ENCODE measurements around the gene TMEM44.
A peak's percentile ranks its signal among the peaks of the same experiment; 100 is the strongest.

TMEM44 gene, protein sequence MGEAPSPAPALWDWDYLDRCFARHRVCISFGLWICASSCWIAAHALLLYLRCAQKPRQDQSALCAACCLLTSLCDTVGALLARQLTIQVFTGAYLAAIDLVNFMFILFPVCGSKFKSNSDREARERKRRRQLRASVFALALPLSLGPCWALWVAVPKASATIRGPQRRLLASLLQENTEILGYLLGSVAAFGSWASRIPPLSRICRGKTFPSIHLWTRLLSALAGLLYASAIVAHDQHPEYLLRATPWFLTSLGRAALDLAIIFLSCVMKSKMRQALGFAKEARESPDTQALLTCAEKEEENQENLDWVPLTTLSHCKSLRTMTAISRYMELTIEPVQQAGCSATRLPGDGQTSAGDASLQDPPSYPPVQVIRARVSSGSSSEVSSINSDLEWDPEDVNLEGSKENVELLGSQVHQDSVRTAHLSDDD

DNA sequence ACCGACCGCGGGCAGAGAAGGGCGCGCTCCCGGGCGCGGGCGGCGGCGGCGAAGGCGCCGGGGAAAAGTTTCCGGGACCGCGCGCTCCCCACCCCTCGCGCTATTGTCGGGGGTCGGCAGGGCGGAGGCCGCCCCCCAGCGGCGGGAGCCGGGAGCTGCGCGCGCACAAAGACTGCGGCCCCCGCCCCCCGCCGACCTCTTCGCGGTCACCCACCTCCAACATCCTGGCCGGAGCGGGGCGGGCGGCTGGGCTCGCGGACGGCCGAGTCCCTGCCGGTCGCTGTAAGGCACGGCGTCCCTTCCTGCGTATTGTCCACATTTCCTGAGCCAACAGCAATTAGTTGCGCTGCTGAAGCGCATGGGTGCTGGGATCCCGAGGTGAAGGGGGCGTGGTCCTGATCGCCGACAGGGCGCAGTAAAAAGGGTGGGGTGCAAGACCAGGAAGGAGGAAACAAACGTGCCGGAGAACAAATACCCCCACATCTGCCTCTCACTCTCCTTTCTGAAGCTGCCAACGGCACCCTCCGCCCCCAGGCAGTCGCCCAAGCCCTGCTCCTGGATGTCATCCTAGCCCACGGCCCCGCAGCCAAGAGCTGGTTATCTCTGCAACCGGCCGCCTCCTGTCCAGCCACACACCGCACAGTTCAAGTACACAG is at the start of gene TMEM44:
Gene TMEM44, minus strand, starts transcription at position 71 of the 656 bp plus-strand sequence. CDS start 204 bp downstream, outside the sequence.
- no peak for DNase-seq

DNA sequence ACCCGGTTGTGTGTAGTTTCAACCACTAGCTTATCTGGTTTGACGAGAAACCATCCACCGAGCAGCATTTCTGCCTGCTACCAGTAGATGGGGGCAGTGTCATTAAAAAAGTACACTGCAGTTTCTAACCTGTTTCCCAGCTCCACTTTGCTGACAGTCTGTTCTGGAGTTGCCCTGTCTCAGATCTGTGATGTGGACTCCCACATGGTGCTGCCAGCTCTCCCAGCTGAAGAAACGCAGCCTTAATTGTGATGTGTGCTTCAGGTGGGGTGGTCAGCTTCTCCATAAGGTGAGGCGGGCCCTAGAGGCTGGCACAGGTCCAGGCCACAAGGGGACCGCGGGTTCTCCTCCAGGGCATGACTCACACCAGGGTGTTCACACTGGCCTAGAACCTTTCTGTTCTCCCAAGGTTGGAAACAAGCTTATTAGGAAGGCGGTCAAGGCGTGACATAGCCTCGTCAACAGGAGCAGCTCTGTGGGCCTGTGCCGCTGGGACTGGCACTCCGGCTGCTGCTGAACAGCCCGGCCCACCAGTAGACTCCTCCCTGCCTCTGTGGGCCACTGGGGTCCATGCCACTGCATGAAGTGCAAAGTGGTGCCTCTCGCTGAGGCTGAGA is 49.6 kb upstream of the TMEM44 start:
- DNase-seq: peak; percentile 71

DNA sequence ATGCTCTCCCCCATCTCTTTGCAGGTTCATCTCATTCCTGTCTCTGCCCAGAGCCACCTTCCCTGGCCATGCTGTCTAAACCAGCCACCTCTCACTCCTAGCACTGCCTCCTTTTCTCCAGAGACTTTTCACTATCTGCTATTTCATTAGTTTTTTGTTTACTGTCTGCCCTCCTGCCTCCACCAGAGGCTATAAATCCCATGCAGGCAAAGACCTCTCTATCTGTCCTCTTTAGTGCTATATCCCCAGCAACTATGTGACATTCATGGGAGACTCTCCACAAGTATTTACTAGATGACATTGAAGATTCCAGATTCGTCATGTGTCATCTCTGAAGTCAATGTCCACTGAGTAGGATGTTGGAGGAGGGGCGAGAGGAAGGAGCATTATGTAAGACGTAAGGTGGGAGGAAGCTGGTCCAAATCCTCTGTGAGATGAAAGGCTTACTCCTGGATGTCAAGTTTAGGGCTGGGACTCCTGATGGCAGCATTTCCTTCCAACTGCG is 49.0 kb upstream of the TMEM44 start:
- no peak for DNase-seq

DNA sequence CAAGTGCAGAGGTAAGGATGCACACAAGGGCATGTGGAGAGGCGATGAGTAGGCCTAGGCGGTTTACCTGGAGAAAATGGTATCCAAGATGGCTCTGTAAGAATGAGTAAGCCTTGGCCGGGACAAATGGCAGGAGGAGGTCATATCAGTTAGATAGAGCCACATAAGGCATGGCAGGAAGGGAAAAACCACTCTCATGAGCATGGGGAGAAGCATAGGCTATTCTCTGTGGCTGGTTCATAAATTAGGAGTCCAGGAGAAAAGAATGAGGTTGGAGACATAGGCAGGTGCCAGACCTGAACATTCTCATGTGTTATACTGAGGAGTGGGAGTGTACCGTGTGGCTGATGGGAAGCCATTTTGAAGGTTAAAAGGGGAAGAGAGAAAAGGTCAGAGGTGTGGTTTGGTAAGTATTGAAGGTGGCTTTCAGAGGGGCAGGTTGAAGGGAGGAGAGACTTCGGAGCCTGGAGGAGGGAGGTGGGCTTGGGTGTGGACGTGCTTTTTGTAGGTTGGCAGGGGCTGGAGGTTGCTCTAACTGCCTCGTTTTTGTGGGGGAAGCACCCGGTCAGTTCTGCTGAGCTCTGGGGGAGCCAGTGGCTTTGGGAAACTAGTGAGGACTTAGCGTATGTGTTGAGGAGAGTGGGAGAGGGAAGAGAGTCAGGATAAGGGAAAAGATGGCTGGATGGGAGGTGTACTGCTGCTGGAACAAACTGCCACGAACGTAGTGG is 47.8 kb upstream of the TMEM44 start:
- DNase-seq: no peak

DNA sequence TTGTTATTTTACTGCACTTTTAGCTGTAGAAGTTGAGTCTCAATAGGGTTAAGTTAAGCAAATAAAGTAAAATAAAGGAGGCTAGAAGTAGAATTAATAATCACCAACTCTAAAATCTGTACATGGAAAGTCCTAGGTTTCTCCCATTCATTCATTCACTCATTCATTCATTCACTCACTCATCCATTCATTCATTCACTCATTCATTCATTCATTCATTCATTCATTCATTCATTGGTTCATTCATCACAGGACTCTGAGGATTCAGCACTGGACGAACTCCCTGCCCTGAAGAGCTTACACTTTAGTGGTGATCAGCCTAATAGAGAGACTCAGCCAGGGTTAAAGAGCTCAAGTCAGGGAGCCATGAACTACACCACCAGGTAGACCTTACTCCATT is 43.3 kb upstream of the TMEM44 start:
- DNase-seq: no peak

DNA sequence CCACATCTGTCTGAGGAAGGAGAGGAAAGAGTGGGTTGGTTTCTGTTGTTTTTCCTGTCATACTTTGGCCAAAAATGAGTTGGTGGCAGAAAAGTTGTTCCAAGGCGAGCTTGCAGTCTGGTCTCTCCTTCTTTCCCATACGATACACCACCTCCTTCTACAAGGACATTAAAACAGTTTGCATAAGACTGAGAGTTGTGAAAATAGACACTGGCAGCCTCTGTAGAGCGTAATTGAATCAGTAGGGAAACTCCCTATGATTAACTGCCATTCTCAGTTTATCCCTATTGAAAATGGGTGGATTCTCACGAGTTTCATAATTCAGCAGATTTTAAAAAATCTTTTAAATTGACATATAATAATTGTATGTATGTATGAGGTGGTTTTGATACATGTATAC is 42.5 kb upstream of the TMEM44 start:
- DNase-seq: no peak

DNA sequence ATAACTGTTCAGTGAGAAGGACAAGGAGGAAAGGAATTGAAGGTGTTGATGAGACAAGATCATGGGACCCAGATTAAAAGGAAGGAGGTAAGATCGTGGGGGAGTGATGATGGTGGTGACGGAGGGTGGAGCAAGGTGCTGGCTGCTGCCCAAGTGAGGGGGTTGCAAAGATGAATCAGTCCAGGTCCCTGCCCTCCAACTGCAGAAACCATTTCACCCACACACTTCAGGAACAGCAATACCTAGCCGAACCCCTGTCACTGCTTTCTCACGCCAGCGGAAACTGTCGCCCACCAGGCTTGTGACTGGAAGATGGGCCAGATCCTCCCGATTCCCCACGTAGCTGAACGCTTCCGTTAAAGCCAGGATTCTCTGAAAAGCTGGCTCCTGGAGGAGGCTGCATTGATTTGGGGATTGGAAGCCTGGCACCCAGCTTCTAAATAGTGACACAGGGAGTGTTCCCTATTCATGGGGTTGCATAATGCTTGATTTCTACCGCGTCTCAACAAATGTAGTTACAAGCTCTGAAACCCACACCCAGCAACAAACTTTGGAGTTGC is 41.9 kb upstream of the TMEM44 start:
- DNase-seq: no peak

DNA sequence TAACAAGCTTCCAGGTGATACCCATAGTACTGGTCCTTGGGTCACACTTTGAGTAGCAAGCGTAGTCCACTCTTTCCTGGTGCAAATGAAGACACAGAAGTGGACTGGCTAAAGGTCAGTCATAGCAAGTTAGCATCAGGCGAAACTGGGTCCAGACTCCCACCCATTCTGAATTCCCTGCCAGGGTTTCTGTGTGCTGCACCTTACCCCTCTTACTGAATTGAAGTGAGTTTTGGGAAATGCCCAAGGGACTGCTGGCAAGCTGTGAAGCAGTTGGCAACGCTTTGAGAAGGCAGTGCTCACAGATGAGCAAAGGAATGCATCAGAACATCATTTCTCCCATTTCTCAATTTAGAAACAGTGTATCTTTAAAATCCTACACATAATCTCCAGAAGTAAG is 40.5 kb upstream of the TMEM44 start:
- no peak for DNase-seq

DNA sequence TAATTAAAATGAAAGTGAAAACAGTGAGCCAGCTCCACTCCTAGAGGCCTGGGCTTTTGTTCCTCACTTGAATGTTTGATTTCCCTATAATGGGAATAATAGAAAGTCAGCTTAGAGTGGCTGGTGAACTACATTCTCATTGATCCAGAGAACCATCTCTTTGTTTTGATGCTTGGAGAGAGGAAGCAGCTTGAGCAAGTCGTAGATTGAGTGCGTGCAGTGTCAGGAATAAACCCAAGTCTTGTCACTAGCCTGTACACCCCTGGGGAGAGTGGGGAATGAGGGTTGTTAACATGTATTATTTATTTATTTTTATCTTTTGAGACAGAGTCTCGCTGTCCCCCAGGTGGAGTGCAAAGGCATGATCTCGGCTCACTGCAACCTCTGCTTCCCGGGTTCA is 39.7 kb upstream of the TMEM44 start:
- no peak for DNase-seq

DNA sequence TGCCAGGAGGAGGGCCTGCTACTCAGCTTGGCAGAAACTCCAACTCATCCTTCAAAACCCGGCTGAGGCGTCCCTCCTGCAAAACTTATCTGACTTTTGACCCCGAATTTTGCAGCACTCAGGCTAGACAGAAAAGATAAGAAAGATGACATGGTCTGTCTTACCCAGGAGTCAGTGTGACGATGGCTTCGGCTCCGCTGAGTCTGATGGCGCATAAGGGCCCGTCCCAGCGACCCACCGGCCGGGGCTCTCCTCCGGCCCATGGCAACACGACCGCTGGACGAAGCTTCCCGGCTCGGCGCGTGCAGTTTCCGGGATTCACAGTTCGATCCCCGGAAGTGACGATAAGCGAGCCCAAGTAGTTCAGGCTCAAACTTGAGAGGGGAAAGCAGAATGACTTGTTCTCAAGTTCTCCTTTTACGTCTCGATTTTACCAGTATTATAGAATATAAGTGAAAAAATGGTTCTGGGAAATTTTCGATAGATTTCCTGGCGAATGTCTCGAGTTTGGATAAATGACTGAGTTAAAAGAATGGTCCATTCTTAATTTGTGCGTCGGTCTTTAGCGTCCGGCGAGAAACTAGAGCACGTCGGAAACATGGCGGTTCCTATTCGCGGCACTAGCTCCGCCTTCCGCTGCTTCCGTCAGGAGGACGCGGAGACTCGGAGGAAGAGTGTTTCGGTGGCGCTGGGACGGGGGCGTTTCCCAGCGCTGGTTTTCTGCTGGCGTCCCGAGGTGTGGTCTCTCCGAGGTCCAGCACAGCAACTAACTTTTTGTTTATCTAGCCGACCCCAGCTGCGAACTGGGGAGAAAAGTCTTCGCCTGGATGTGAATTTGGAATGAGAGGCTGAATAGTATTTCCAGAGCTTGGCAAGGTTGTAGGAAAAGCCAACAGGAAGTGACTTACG is 38.9 kb upstream of the TMEM44 start, which contains the start of gene LSG1:
Gene LSG1, minus strand, starts transcription at position 292 of the 909 bp plus-strand sequence. Its CDS starts 29 bp downstream, at position 263.
- DNase-seq: peak; percentile 94

DNA sequence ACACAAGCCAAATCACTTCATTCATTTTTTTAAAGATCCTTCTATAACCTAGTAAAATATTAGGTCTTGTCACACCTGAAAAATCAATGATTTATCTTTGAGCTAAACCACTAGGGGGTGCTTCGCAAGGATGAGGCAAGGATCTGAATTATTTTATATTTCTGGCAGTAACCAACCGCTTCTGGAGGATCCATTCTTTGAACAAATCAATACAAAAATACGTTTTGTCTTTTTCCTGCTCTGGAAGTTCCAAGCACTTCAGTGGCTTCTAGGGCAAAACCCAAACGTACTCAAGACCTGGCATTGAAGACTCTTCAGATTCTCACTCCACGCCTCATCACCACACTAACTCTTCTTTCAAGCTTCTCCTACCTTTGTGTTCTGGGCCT is 38.3 kb upstream of the TMEM44 start:
- DNase-seq: no peak

DNA sequence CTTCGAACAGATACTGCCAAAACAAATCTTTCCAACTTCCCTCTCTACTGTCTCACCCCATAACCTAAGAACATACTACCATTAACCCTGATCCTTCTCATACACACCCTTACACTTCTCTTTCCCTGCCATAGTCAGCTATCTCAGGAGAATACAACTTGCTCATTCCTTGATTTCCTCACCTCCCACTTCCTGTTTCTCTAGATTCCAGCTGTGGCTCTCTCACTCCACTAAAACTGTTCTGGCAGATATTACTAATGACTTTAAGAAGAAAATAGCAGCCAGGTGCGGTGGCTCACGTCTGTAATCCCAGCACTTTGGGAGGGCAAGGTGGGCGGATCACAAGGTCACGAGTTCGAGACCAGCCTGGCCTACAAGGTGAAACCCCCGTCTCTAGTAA is 34.1 kb upstream of the TMEM44 start:
- no peak for DNase-seq

DNA sequence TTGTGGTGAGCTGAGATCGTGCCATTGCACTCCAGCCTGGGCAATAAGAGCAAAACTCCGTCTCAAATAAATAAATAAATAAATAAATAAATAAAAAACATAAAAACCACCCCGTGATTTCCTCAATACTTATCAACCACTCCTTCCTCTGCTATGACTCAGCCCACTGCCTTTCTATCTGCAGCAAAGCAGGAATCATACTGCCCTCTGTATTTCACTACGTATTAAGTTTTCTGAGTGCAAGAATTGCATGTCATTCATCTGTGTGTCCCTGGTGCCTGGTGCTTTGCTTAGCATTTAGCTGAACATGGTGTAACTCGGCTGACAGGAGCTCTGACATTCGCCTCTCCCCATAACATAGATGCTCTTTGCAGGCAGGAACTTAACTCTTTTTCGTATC is 31.6 kb upstream of the TMEM44 start:
- no peak for DNase-seq

DNA sequence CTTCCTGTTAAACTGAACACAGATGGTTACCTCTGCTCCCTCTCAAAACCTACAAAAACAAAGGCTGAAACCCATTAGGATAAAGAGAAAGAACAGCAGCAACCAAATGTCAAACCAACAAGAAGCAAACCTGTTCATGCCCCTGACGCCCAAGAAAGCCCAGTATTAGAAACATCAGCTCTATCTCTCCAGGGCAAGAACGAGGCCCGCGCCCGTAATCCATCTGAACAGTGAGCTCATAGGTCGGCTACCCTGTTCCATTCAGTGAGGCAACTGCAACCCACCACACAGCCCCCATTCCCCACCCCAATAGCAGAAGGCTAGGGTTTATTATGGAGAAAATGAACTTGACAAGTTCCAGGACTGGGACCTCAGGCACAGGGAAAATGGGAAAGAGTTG is 28.7 kb upstream of the TMEM44 start:
- DNase-seq: no peak

DNA sequence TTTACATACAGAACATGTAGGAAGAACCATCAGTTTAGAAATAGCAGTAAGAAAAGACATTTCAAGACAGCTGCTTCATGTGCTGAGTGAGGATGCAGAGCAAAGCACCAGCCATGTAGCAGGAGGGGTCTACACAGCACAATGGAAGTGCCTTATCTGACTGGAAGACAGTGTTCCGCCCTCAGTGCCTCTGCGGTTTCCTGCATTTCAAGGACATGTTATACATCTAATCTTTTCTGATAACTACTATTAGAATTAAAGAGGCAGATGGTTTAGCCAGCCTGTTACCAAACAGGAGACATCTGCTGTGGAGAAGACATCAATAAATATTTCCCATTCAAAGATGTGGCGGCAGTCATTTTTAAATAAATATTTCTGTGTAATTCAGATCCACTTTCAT is 28.2 kb upstream of the TMEM44 start:
- DNase-seq: no peak

DNA sequence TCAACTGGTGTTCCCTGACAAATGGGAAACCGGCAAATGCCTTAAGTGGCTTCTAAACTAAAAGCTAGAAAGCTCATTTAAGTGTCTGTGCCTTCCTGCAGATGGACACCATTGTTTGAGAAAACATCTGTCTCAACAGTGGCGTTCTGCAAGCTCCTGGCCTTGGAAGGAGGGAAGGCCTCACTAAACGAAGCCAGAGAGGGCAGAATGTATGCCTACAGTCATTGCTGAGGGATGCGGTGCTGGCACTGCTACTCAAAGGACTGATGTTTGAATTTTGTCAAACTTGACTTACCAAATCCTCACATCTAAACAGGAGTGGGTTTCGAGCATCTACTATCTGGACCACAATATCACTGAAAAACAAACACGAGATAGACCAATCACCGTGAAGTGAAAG is 26.6 kb upstream of the TMEM44 start:
- DNase-seq: no peak

DNA sequence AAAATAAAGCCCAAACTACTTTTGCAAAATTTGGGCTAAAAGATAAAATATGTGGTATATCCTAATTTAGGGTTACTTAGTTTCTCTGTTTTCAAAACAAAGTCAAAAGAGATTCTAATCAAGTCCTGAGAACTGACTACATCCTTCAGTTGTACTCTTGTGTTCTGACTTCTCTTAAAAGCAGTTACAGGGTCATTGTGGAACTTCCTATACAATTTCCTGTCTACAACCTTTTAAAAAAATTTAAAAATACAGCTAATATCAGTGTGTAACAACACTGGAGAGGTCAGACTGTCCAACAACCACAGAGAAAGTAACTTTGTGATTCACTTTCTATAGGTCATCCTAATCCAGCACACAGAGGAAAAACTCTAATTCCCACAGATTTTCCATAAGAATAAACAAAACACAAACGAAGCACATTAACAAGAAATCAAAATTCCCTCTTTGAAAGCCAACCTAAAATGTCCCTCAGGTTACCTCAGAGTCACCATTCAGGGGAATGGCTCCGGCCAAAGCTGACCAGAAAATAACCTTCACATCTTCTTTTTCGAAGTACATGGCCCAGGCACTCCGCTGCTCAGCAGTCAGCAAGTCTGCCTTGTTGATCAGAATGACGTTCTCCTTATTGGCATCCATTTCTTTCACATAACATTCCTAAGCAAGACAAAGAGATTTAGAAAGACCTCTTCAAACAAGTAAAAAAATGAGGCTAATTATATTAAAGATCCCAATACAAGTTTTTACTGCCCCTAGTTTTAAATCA is 25.4 kb upstream of the TMEM44 start:
- DNase-seq: no peak

DNA sequence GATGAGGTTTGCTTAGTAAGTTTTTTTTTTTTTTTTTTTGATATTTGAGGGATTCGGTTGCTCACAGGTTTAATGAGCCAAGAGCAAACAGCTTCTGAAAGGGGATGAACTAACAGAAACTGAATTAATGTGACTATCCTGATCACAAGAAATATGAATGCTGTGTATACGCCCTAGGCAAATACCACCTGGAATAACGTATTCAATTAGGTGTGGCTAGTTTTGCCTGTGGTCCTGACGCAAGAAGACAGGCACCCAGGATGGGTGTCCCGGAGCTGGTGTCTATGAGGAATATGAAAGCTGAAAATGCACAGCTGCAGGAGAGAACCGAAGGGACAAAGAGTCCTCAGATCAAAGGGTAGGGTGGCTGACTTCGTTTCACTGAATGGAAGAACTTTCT is 24.2 kb upstream of the TMEM44 start:
- no peak for DNase-seq

DNA sequence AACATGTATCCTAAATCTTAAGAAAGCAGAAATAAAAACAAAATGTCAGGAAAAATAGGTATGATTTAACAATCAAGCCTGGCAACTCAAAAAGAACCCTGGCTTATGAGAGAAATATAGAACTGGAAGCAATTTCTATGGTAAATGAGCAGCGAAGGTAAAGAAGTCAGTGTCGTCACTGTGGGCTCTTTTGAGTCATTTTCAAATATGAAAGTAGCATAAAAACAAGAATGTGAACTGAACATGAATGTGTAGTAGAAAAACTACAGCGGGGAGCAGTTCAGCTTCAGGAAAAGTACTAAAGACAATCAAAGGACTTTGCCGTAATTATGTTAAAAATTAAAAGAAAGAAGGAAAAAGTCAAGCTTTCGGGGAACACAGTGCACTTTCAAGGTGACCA is 21.2 kb upstream of the TMEM44 start:
- DNase-seq: no peak

DNA sequence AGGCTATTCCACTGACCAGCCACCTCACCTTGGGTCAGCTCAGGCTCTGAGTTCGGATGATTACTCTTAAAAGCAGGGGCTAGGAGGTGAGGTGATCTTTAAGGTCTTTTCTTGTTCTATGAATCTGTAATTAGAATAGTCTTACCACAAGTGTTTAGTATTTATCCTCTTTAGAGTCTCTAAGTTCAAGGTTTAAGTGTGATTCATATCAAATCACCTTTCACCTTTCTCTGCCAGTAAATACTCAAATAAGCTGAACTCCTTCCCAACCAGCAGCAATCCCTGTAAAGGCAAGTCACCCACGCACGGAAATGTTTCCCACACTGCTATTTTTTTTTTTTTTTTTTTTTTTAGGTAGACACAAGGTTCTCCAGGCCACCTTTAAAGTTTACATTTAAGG is 14.5 kb upstream of the TMEM44 start:
- no peak for DNase-seq

DNA sequence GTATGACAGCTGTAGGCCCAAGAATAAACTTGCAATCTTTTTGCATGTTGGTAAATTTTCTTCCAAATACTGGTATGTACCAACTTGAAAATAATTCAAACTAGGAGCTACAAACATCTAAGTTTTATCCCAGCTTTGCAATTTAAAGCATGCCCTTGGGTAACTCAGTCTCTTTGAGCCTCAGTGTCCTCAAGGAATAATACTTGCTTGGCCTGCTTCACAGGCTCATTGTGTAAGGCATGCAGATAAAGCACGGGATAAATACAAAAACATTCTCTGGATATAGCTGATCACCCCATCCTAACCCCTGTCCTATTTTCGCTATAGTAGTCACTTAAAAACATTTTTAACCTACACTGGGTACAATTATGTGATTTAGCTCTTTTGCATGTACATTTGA is 9.6 kb upstream of the TMEM44 start:
- no peak for DNase-seq

Data from amniotic stem cell (primary cell).